K562 (cell line): ENCODE measurements around the gene TRIM44. TPM values are rescaled to one million over a fixed set of nuclear protein-coding genes. Genes with fewer than 3 reads are reported as not detected.

Experiments
- MECOM ChIP-seq: fragments of 250-450 bp; sonication (Bioruptor Pico); IDR thresholded peaks from 2 replicates; pipeline ENCODE4 v1.8.0; 2022; ENCODE audit warnings: inconsistent platforms
- MGA ChIP-seq: fragments of 450-650 bp; IDR thresholded peaks from 2 replicates; pipeline ENCODE4 v1.6.1; 2016; ENCODE audit warnings: mild to moderate bottlenecking, moderate library complexity
- MTF1 ChIP-seq: fragments of 250-450 bp; sonication (Bioruptor Pico); IDR thresholded peaks from 2 replicates; pipeline ENCODE4 v1.9.0; 2021; ENCODE audit warnings: moderate library complexity, mild to moderate bottlenecking, inconsistent platforms, borderline replicate concordance
- PHF20 ChIP-seq: fragments of 450-650 bp; IDR thresholded peaks from 2 replicates; pipeline ENCODE4 v1.6.1; 2018; ENCODE audit not compliant: partially characterized antibody
- PYGO2 ChIP-seq: fragments of 450-650 bp; IDR thresholded peaks from 2 replicates; pipeline ENCODE4 v1.6.1; 2016; ENCODE audit warnings: mild to moderate bottlenecking, missing genetic modification characterization, moderate library complexity, missing compliant biosample characterization
- RFX7 ChIP-seq: fragments of 250-450 bp; sonication (Bioruptor Pico); IDR thresholded peaks from 2 replicates; pipeline ENCODE4 v1.5.1; 2021; ENCODE audit warnings: mild to moderate bottlenecking
- SMARCE1 ChIP-seq: fragments of 450-650 bp; IDR thresholded peaks from 2 replicates; pipeline ENCODE4 v1.7.1; 2016; ENCODE audit warnings: mild to moderate bottlenecking
- STAT5A ChIP-seq: IDR thresholded peaks from 2 replicates; pipeline ENCODE4 v1.6.1; 2012; ENCODE audit warnings: low read length, inconsistent platforms, borderline replicate concordance
- TGIF2 ChIP-seq: sonication (generic); formaldehyde crosslinking; IDR thresholded peaks from 2 replicates; pipeline ENCODE4 v1.8.1; 2022; ENCODE audit warnings: mild to moderate bottlenecking, missing genetic modification reagents, moderate library complexity
- TSHZ1 ChIP-seq: fragments of 250-450 bp; sonication (Bioruptor Pico); IDR thresholded peaks from 2 replicates; pipeline ENCODE4 v1.4.0; 2020; ENCODE audit warnings: mild to moderate bottlenecking, moderate library complexity
- ZBTB1 ChIP-seq: sonication (generic); formaldehyde crosslinking; IDR thresholded peaks from 2 replicates; pipeline ENCODE4 v1.8.1; 2023; ENCODE audit warnings: missing genetic modification reagents, low read depth, mild to moderate bottlenecking, borderline replicate concordance
- polyA plus RNA-seq, 8 experiments: library from polyadenylated mRNA; depleted of rRNA in 4 of 8; stranded (reverse) in 5 of 8; unstranded in 3 of 8; fragments of >200 nt; fragmentation: Nextera tagmentation in 2 of 8; fragmentation: Illumina TruSeq in 1 of 8; extraction: Ambion mirVana in 2 of 8; extraction: Trizol in 1 of 8; gene quantifications; 2 replicates each; pipeline versions ENCODE4 v1.2.1 to v1.2.3, GENCODE V29; 2011 to 2014; ENCODE audit warnings: inconsistent platforms in 1 of 8, missing spikeins in 1 of 8
- total RNA-seq, 7 experiments: library from RNA; depleted of rRNA in 6 of 7; stranded (reverse); fragments of >200 nt in 6 of 7; fragmentation: Illumina TruSeq in 2 of 7; extraction: Trizol in 2 of 7; gene quantifications; 2 replicates each; pipeline versions ENCODE4 v1.2.1 to v1.2.3, GENCODE V29; 2011 to 2021; ENCODE audit warnings: low replicate concordance in 1 of 7
- TF ChIP-seq, protein P1 (sequence below): fragments of 250-450 bp; sonication (Bioruptor Pico); IDR thresholded peaks from 2 replicates; pipeline ENCODE4 v1.5.0; 2021

The TRIM44 gene
- total and polyA plus RNA-seq, 9 of the 15 experiments (the other 6 are each of a cell fraction or from before 2014, with no cell fraction given) = 8.3 to 105 (median 37.2) TPM

DNA sequence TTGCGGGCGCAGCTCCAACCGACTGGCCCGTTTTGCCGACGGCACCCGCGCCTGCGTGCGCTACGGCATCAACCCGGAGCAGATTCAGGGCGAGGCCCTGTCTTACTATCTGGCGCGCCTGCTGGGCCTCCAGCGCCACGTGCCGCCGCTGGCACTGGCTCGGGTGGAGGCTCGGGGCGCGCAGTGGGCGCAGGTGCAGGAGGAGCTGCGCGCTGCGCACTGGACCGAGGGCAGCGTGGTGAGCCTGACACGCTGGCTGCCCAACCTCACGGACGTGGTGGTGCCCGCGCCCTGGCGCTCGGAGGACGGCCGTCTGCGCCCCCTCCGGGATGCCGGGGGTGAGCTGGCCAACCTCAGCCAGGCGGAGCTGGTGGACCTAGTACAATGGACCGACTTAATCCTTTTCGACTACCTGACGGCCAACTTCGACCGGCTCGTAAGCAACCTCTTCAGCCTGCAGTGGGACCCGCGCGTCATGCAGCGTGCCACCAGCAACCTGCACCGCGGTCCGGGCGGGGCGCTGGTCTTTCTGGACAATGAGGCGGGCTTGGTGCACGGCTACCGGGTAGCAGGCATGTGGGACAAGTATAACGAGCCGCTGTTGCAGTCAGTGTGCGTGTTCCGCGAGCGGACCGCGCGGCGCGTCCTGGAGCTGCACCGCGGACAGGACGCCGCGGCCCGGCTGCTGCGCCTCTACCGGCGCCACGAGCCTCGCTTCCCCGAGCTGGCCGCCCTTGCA is 43.3 kb upstream of the TRIM44 start (continued):
- TF ChIP-seq ZBTB1 = peak; percentile 46; the same call in 1 of the 2 replicates
- no peak for TF ChIP-seq SMARCE1
- TF ChIP-seq MECOM (CRISPR knock-in tag) = no peak
- TF ChIP-seq, protein P1, sequence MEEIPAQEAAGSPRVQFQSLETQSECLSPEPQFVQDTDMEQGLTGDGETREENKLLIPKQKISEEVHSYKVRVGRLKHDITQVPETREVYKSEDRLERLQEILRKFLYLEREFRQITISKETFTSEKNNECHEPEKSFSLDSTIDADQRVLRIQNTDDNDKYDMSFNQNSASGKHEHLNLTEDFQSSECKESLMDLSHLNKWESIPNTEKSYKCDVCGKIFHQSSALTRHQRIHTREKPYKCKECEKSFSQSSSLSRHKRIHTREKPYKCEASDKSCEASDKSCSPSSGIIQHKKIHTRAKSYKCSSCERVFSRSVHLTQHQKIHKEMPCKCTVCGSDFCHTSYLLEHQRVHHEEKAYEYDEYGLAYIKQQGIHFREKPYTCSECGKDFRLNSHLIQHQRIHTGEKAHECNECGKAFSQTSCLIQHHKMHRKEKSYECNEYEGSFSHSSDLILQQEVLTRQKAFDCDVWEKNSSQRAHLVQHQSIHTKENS (CRISPR knock-in tag) = no peak
- TF ChIP-seq PHF20 = no peak
- no peak for TF ChIP-seq TSHZ1 (CRISPR knock-in tag)
- no peak for TF ChIP-seq STAT5A
- no peak for TF ChIP-seq PYGO2 (tag)
- TF ChIP-seq MTF1 (CRISPR knock-in tag) = no peak
- TF ChIP-seq MGA = peak; percentile 68
- no peak for TF ChIP-seq TGIF2 (CRISPR knock-in tag)
- TF ChIP-seq RFX7 (CRISPR knock-in tag) = no peak
